Activated CD8-positive, alpha-beta memory T cell treated with anti-CD3 and anti-CD28 coated beads for 48 hours (primary cell): ENCODE data around the gene GPRIN1.
A peak's percentile ranks its signal among the peaks of the same experiment; 100 is the strongest.

ENCODE experiments used
- DNase-seq, 3 experiments: peaks; one replicate each; pipeline ENCODE4 v3.0.0-alpha.2; 2020; ENCODE audit warnings: low read depth in 2 of 3, low spot score in 2 of 3

The GPRIN1 gene

DNA sequence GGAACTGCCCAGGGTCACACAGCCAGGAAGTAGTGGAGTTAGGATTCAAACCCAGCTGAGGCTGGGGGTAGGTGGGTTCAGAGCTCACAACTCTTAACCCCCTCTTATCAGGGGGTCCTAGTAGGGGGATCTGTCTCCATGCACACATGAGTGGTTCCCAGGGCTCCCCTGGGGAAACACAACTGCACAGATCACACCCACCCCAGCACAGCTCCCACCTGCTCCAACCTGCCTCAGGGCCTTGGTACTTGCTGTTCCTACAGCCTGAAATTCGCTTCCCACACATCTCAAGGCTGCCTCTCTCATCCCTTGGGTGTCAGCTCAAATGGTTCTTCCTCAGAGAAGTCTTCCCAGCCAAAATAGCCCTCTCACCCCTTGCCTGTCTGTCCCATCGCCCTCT is 15.6 kb upstream of the GPRIN1 start:
- no peak for DNase-seq

GRCh38 chr5:176624938-176625337 is 15.0 kb upstream of the GPRIN1 start:
- no peak for DNase-seq

- no peak for DNase-seq
Observed at GRCh38 chr5:176624142-176624541, 14.2 kb upstream of the GPRIN1 start.

DNA sequence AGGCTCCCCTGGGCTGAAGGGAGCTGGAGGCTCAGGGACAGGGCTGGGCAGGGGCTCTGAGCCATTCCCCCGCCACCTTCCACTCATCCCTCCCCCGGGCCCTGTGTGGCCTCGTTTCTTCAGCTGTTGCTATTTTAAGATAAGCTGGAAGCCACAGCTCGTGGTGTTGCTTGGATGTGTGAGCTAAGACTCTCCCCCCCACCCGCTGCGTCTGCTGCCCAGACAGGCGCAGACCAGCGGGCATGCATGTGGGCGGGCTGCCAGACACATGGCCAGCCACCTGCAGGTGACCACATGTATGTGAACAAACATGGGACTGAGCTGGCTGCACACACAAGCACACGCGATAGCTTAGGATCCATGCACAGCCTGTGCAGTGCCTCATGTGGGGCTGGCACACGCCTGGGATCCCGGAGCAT is 11.7 kb upstream of the GPRIN1 start:
- no peak for DNase-seq

GRCh38 chr5:176620333-176620981 is 10.5 kb upstream of the GPRIN1 start:
- DNase-seq: no peak

DNA sequence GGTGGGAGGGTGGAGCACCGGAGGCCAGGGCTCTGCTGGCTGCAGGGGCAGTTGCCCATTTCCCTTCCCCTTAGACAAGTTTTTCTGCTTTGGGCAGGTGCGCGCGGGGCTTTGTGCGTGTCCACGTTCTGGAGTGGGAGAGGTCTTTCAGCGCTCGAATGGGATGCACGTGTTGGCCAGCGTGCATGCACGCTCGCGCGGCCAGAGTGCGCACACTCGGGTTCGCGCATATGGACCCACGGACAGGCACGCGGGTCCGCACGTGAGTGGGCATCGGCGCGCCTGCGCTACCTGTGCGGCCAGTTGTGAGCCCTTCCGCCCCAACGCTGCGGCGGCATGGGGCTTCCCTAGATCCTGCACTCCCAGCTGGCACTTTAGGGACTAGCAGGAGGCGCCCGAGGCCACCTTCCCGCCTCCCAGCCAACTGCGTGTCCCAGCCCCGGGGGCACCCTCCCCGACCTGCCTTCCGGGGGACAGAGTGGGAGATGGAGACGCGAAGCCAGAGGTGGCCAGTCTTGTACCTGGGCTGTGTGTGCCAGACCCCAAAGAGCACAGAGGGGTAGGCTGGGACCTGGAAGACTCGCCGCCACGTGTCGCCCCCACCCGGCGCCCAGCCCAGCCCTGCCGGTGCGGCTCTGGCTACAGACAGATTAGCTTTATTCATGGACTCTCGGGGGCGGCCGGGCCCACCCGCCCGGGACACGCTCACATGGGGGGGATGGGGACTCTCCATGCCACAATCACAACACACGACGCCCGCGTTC is 9.8 kb upstream of the GPRIN1 start:
- DNase-seq: no peak

DNA sequence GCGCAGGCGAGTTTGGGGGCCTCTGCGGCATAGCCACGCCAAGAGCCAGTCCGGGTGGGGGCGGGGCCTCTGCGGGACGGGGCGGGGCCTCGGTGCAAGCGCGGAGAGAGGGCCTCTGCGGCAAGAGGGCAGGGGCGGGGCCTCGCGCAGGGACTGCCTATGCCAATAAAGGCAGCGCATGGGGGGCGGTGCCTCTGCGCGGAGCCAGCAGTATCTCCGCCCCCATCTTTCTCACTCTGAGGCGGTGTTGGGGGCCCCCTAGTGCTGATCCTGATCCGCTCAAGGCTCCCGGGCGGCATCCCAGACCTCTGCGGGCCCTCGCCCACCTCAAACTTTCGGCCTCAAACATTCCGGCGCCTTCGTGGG is 9.2 kb upstream of the GPRIN1 start:
- DNase-seq: peak; percentile 53 to 68 (median 67)

GRCh38 chr5:176618783-176619182 is 8.8 kb upstream of the GPRIN1 start:
- DNase-seq: no peak

GRCh38 chr5:176616511-176616910 is 6.6 kb upstream of the GPRIN1 start:
- no peak for DNase-seq

- DNase-seq: no peak
Observed at GRCh38 chr5:176614805-176615478, 5.0 kb upstream of the GPRIN1 start.

DNA sequence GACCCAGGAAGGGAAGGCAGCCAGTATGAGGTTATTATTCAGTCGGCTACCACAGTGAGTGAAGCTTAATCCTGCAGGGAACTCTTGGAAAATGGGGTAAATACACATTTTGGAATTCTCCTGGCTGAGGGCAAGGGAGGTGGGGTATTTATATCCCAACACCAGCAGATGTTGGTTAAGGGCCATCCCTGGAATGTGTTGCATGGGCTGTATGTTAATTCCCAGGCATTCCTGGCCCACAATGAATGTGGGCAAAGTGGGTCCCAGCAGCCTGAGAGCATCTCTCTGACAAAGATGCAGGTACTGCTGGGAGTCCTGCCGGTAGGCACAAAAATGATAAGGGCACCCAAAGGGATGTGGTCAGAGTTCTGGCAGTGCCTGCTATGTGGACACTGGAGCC is 2.9 kb upstream of the GPRIN1 start:
- no peak for DNase-seq

- no peak for DNase-seq
Observed at GRCh38 chr5:176612008-176612407, 2.1 kb upstream of the GPRIN1 start.

GRCh38 chr5:176611435-176611834 is 1.5 kb upstream of the GPRIN1 start:
- no peak for DNase-seq

DNA sequence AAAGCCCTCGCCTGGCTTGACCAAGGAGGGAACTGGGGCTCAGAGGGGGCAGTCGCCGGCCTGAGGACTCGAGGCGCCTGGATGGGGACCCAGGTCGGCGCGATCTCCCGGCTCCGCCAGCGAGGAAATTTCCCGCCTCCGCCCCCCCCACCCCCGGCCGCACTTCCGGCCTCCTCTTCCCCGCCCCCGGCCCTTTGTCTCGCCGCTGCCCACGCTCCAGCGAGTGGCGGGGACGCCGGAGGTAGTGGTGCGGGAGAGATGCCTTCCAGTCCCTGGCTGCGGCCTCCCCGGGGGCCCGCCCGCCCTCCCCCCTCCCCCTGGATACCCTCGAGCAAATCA is 448 bp upstream of the GPRIN1 start:
- DNase-seq: no peak

DNA sequence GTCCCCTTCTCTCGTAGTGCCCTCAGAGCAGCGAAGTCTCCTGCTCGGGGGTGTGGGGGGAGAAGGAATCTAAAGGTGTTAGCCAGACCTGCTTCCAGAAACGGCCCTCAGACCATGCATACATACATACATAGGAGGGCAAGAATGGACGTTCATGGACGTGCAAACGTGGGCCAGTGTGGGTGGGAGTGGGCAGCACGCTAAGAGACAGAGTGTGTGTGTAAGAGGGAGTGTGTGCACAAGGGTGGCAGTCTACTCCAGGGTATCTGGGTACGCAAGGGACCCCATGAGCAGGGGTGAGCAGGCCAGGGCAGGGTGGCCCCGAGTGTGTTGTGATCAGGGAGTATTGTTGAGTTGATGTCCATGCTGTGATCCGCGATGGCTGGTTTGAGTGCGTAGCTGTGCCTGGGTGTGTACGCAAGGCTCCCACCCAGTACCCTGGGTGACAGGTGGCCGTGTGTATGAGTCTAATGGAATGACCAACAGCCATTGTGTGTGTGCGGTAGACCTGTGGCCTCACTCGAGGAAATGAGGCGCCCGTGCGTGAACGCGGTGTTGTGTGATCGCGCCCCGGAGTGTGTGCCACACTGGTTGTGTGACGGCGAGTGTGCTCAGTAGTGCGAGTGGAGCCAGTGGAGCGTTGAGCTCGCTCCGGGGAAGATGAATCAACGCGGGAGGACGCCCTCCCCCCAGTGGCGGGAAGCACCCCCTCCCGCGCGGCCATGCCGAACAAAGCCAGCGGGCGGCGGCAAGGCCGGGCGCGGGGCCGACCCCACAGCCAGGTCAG is 826 bp downstream of the GPRIN1 start:
- DNase-seq: no peak

DNA sequence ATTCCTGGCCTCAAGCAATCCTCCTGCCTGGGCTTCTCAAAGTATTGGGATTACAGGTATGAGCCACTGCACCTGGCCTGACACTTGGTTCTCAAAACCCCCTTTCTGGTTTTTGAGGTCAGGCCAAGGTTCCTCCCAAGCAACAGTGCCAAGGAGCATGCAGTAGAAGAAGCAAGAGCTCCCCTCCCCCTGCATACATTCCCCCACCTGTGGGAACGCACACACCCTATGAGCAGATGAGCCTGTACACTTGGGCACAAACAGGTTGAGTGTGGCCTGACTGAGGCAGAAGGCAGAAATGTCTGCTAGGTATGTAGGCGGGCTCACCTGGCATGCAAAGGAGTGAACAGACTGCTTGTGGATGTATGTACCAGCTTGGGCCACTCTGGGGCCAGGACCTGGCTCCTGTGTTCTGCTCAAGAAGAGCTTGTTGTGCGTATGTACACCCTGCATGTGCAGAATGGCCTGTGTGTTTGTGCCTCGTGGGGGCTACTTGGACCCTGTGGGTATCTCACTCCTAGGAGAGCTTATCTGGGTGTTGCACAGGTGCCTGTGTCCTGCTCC is 1.7 kb downstream of the GPRIN1 start:
- no peak for DNase-seq

DNA sequence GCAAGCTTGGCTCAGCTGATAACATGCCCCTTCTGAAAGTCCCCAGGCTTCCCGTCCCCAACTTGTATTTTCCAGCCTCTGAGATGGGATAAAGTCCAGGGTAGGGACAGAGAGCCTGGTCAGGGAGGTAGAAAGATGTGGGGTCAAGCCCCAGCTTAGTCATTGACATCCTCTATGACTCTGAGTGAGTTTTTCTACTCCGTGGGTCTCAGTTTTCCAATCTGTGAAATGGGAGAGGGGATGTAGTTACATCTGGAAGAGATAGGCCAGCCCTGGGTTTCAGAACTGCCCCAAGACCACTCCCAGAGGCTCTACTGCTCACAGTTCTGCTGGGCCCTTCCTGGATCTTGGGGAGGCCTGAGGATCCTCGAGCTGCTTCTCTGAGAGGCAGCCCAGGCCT is 3.1 kb downstream of the GPRIN1 start:
- DNase-seq: no peak

DNA sequence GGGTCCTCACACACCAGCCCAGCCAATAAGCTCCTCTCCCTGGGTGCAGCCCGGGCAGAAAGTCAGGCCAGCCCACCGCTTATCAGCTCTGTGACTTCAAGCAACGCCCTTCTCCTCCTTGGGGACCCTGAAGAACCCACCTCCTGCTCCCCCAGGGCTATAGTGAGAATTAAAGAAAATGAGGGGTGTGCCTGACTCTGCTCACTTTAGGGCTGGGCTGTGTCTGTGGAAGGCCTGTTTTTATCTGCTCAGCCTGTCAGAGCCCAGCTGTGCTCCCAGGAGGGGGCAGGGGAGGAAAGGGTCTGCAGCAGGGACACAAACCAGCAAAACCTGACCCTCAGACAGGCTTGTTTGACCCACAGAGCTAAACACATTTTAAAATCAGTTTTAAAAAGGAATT is 3.9 kb downstream of the GPRIN1 start:
- DNase-seq: no peak

- DNase-seq: no peak
Observed at GRCh38 chr5:176603091-176603490, 6.9 kb downstream of the GPRIN1 start.

DNA sequence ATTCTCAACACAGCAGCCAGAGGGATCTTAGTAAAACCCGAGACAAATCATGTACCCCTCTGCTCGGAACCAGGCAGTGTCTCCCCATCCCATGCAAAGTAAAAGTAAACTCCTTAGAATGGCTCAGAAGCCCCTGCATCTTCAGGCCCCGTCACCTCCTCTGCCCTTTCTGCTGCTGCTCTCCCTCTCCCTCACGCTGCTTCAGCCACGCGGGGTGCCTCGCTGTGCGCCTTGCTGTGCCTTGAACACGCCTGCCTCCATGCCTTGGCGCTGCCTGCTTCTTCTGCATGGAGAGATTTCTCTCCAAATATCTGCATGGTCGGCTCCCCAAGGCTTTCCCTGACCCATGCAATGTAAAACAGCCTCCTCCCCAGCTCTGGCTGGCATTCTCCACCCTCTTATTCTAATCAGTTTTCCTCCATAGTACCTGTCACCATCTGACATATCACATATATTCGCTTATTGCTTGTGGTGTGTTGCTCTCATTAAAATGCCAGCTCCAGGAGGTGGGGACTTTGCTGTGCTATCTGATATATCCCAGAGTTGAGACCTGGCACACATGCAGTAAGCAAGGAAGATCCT is 8.0 kb downstream of the GPRIN1 start:
- DNase-seq: no peak
